DND-41 (cell line): ENCODE results near the gene GRIK4.

Source experiments
- EZH2 ChIP-seq: IDR thresholded peaks from 3 replicates; pipeline ENCODE4 v1.6.1; 2012; ENCODE audit warnings: borderline replicate concordance, low read depth, mild to moderate bottlenecking, moderate library complexity, low read length, inconsistent platforms; ENCODE audit not compliant: severe bottlenecking
- TF ChIP-seq, protein P1 (sequence below): IDR thresholded peaks from 2 replicates; pipeline ENCODE4 v1.5.1; 2012; ENCODE audit warnings: borderline replicate concordance, low read length, moderate library complexity, mild to moderate bottlenecking; ENCODE audit not compliant: poor library complexity, severe bottlenecking; ENCODE audit errors: extremely low read depth

DNA sequence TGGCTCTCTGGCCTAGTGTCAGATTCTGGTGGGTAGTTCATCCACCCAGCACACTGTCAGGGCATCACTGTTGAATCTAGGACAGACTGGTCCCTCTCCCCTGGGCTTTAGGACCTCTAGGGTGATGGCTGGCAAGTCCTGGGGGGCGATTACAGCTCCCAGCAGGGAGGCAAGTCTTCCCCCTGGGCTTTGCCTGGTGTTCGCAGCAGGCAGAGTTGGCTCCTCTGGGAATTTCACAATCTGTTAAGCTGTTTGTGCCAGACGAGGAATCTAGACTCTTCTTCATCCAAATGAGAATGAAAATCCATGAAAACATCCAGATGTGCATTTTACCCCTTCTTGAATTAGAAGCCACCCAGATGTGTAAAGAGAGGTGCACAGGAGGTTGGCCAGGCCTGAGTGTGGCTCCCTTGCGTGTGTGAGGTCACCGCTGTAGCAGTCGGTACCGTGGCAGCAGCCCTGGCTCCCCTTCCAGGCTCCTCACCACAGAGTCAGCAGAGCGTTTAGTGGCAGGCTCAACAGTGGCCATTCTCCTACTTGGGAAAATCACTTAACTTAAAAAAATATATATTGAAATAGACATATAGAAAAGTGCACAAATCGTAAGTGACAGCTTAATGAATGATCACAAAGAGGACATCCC lies 412.4 kb downstream of the GRIK4 start:
- no peak for TF ChIP-seq EZH2
- TF ChIP-seq, protein P1, sequence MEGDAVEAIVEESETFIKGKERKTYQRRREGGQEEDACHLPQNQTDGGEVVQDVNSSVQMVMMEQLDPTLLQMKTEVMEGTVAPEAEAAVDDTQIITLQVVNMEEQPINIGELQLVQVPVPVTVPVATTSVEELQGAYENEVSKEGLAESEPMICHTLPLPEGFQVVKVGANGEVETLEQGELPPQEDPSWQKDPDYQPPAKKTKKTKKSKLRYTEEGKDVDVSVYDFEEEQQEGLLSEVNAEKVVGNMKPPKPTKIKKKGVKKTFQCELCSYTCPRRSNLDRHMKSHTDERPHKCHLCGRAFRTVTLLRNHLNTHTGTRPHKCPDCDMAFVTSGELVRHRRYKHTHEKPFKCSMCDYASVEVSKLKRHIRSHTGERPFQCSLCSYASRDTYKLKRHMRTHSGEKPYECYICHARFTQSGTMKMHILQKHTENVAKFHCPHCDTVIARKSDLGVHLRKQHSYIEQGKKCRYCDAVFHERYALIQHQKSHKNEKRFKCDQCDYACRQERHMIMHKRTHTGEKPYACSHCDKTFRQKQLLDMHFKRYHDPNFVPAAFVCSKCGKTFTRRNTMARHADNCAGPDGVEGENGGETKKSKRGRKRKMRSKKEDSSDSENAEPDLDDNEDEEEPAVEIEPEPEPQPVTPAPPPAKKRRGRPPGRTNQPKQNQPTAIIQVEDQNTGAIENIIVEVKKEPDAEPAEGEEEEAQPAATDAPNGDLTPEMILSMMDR = no peak
